ENCODE results near the gene UQCR10. TPM values are rescaled to one million over a fixed set of nuclear protein-coding genes. Genes with fewer than 3 reads are reported as not detected.

Gene UQCR10
- total and polyA plus RNA-seq, 9 donors: 24.2 to 93.1 (median 56.4) TPM

DNA sequence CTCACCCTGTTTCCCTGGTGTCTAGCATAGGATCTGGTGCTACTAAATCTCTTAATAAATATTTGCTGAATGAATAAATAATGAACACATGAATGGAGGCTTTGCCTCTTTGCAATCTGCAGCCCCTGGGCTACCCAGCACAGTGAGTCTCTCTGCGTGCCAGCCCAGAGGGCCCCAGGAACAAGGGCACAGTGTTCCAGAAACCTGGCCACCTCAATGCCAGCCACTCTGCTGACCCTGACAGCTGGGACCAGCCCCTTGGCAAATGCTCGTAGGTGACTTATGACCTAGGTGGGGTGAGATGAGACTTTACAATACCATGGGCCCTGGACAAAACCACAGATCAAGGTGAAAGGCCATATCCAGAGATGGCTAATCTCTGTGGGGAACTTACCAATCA lies 31.6 kb downstream of the UQCR10 start:
- H3K36me3 ChIP-seq: no peaks in the 10 kb centered on the region
- H3K27me3 ChIP-seq: no peaks in the 10 kb centered on the region
- intact Hi-C loops (cut with DNase I): no loop called here
- H3K4me1 ChIP-seq (ENCODE audit: insufficient read depth): no peaks in the 10 kb centered on the region
- no peak for DNase-seq
- WGBS, 3 donors: 75 to 90% (median 85%) methylated on average over 2 of the region's 2 CpGs
- no peak overlapping the region for H3K4me3 ChIP-seq
- no peak overlapping the region for H3K27ac ChIP-seq
- TF ChIP-seq, protein P1, sequence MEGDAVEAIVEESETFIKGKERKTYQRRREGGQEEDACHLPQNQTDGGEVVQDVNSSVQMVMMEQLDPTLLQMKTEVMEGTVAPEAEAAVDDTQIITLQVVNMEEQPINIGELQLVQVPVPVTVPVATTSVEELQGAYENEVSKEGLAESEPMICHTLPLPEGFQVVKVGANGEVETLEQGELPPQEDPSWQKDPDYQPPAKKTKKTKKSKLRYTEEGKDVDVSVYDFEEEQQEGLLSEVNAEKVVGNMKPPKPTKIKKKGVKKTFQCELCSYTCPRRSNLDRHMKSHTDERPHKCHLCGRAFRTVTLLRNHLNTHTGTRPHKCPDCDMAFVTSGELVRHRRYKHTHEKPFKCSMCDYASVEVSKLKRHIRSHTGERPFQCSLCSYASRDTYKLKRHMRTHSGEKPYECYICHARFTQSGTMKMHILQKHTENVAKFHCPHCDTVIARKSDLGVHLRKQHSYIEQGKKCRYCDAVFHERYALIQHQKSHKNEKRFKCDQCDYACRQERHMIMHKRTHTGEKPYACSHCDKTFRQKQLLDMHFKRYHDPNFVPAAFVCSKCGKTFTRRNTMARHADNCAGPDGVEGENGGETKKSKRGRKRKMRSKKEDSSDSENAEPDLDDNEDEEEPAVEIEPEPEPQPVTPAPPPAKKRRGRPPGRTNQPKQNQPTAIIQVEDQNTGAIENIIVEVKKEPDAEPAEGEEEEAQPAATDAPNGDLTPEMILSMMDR (IDR thresholded peaks at IDR 0.05): no peak
- TF ChIP-seq POLR2A (IDR thresholded peaks at IDR 0.05) (no peak), EP300 (IDR thresholded peaks at IDR 0.05) (no peak)
- H3K9me3 ChIP-seq: no peaks in the 10 kb centered on the region

GRCh38 chr22:29799217-29799680 lies 32.1 kb downstream of the UQCR10 start:
- no peaks in the 10 kb centered on the region for H3K27me3 ChIP-seq
- intact Hi-C loops (cut with DNase I): no loop called here
- no peaks in the 10 kb centered on the region for H3K4me1 ChIP-seq (ENCODE audit: insufficient read depth)
- TF ChIP-seq EP300 (IDR thresholded peaks at IDR 0.05): no peak
- TF ChIP-seq, protein P1 (IDR thresholded peaks at IDR 0.05): no peak
- no peaks in the 10 kb centered on the region for H3K36me3 ChIP-seq
- no peak overlapping the region for H3K4me3 ChIP-seq
- 38 to 68% (median 43%) methylated on average over 8 of the region's 8 CpGs for whole genome bisulfite sequencing, 3 donors
- no peaks in the 10 kb centered on the region for H3K9me3 ChIP-seq
- peak overlapping the region in 1 of 2 donors; percentile 2 for H3K27ac ChIP-seq
- peak; percentile 51 to 84 (median 78) for DNase-seq

DNA sequence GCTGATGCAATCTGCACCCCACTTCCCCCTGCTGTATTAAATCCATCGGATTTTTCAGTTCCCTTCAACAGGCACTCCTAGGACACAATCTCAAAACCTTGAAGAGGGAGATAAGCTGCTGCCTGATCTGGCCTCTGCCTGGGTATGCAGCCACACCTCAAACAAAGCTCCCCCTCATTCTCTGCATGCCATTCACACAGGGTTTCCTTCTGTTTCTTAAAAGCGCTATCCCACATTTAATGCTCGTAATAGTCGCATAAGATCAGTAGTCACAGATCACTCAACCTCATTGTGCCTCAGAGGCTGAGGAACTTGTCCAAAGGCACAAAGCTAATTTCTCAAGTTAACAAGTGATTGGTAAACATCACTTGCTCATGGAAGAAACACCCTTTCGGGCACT lies 34.0 kb downstream of the UQCR10 start:
- no peak for DNase-seq
- Histone ChIP-seq H3K4me1 (ENCODE audit: insufficient read depth) (no peaks in the 10 kb centered on the region), H3K9me3 (no peaks in the 10 kb centered on the region), H3K27me3 (no peaks in the 10 kb centered on the region), H3K27ac (no peak overlapping the region), H3K36me3 (no peaks in the 10 kb centered on the region), H3K4me3 (no peak overlapping the region)
- WGBS, 3 donors: 16 to 38% (median 36%) methylated on average over 5 of the region's 5 CpGs
- intact Hi-C loops (cut with DNase I): no loop called here
- TF ChIP-seq EP300 (IDR thresholded peaks at IDR 0.05) (no peak), POLR2A (IDR thresholded peaks at IDR 0.05) (no peak)
- TF ChIP-seq, protein P1 (IDR thresholded peaks at IDR 0.05): no peak

GRCh38 chr22:29801796-29802195 lies 34.6 kb downstream of the UQCR10 start:
- Histone ChIP-seq H3K27ac (peak overlapping the region in 1 of 2 donors; percentile 2), H3K9me3 (no peaks in the 10 kb centered on the region)

More at GRCh38 chr22:29801796-29802195, 34.6 kb downstream of the UQCR10 start:
- H3K4me1 ChIP-seq (ENCODE audit: insufficient read depth): no peaks in the 10 kb centered on the region
- 66 to 78% (median 71%) methylated on average over 7 to 8 of the region's 8 CpGs for WGBS, 3 donors
- TF ChIP-seq, protein P1 (IDR thresholded peaks at IDR 0.05): no peak
- TF ChIP-seq POLR2A (IDR thresholded peaks at IDR 0.05) (no peak), EP300 (IDR thresholded peaks at IDR 0.05) (no peak)
- H3K4me3 ChIP-seq: no peak overlapping the region
- H3K27me3 ChIP-seq: no peaks in the 10 kb centered on the region
- DNase-seq: no peak
- intact Hi-C loops (cut with DNase I): no loop called here
- H3K36me3 ChIP-seq: no peaks in the 10 kb centered on the region
